GM18858 (cell line): Measurements from ENCODE around the gene RRP12.
"Not testable (repeated sequence)": the region's sequence is repeated elsewhere in the genome, so short reads cannot be mapped to it uniquely, and the experiment has no call there.

Experiments
- ATAC-seq: cut with Tn5 transposase; IDR thresholded peaks from one replicate; pipeline ENCODE4 v1.9.1; 2021; ENCODE audit not compliant: unreplicated experiment

Gene RRP12

DNA sequence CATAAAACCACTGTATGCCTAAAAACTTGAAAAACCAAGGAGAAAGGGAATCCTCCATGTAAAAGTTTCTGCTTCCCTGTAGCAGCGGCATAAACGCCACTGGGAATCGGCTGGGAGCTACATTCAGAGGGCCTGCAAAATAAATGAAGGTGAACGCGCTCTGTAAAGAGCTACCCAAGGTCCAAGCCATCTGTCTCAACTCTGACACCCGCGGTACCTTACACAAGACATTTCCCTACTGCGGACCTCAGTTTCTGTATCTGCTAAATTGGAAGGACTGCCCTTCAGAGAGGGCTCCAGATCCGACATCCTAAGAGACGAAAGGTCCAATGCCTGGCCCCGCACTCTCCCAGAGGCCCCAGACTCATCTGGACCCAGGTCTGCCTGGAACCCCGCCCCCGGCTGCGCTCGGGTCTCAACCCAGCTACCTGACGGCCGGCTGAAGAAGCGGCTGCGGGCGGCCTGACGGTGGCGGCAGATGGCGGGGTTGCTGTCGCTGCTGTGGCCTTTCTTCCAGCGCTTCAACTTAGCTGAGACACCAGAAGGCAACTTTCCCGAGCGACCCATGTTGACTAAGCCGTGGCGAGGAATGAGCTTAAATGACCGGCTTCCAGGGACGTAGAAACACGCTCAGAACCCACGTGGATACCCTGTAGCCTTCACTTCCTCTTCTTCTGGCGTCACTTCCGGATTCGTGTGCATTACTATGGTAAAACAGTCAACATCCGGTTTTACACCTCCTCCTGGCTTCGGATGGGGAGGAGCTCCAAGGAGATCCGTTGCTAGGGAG, at the start of gene RRP12:
Gene RRP12 (minus strand): TSS at position 676 of the 790 bp plus-strand sequence. CDS start 109 bp downstream, at position 567.
- peak; percentile 90 for ATAC-seq

- no peak for ATAC-seq
Measured at GRCh38 chr10:97450828-97451227, 49.7 kb upstream of the RRP12 start.

DNA sequence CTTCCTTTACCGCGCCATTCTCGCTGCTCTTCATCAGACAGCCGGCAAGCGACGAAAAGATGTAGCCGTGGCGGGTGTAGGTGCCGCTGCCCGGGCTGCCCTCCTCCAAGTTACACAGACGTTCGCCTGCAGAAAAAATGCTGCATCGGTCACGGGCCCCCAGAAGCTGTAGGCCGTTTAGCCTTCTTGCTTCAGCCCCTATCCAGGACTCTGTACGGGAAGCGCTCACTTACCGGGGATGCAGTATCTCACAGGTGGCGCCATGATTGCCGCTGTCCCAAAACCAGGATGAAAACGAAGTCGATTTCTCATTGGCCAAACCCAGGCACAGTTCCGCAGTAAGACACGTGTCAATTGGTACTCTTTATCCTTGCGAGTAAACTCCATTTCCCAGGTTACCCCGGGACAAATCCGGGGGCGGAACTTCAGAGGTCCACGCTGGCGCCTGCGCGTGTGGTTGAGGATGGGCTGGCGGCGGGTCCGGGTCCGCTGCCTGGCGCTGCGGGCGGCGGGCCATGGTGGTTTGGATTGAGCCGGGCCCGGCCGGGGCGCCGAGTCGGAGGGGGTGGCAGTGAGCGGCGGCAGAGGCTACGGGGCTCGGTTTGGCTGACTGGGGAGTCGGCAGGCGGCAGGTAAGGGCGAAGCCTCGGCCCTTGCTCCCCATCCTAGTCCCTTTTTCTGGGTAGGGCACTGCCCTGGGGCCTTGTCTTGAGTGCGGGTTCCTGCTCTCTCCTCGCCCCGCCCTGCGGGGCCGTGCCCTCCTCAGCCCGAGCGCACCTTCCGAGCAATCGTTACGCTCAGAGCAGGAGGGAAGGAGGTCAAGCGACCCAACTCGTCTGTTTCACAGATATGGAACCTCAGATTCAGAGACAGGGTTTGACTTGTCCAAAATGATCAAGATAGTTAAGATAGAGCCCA, 44.8 kb upstream of the RRP12 start, which contains the start of the genes EXOSC1 and ZDHHC16:
Gene EXOSC1 (minus strand): TSS at position 285 of the 918 bp plus-strand sequence. CDS start 21 bp downstream, at position 264.
Gene ZDHHC16 (plus strand): TSS at position 454 of the 918 bp plus-strand sequence. CDS start 5,501 bp downstream, outside the sequence.
- peak; percentile 90 for ATAC-seq

DNA sequence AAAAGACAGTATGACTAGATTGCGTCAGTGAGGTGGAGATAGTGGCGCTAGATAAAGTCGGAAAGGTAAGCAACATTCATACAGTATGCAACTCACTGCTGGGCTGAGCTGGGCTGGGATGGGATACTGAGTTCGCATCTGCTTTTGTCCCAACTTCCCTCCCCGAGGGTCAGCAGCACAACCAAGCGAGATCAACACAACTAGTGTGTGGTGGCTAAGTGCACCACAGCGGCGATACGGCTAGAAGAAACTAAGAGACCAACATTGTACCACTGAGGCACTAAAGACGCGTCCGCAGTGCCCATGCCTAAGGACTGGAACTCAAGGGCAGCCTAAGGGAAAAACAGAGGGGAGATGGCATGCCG, 44.2 kb upstream of the RRP12 start:
- no peak for ATAC-seq

GRCh38 chr10:97444212-97444611, 43.1 kb upstream of the RRP12 start:
- no peak for ATAC-seq

GRCh38 chr10:97442277-97442676, 41.1 kb upstream of the RRP12 start:
- ATAC-seq: no peak

DNA sequence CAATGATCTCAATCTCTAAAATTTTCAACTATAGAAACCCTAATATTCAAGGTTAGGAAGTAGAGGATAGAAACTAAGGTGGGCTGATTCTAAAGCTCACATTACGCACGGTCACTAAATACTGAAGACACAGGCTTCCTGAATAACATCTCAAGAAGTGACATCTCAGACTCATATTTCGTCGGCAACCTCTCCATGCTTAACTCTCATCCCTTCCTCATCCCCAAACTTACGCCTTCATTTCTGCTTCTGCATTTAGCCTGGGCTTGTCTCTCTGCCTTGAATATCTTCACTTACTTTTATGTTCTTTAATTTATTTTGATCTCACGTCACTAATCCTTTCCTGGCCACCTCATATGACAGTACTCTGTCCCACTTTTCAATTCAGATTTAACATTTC, 34.1 kb upstream of the RRP12 start:
- no peak for ATAC-seq

DNA sequence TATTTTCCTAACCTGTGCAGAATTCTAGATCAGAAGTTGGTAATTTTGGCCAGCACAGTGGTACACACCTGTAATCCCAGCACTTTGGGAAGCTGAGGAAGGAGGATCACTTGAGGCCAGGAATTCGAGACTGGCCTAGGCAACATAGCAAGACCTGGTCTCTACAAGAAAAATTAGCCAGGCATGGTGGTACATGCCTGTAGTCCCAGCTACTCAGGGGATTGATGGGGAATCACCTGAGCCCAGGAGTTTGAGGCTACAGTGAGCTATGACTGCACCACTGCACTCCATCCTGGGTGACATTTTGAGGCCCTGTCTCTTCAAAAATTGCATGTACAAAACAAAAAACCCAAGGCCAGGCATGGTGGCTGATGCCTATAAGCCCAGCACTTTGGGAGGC, 33.4 kb upstream of the RRP12 start:
- no peak for ATAC-seq

DNA sequence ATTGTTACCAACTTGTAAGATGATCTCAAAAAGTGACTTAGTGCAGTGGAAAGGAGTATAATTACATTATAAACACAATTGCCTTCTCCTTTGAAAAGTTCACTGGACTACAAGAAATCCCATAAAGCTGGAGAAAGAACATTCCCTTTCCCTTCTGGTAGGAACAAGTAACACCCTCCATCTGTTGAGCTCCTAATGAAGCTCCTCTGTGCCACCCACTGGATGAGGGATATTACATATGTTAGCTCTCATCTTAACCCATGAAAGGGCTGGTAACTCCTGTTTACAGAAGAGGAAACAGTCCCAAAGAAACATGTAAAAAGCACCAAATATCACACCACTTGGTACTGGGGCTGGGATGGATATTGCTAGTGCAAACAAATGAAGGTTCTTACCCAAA, 32.9 kb upstream of the RRP12 start:
- ATAC-seq: no peak

- no peak for ATAC-seq
Measured at GRCh38 chr10:97428572-97428981, 27.4 kb upstream of the RRP12 start.

DNA sequence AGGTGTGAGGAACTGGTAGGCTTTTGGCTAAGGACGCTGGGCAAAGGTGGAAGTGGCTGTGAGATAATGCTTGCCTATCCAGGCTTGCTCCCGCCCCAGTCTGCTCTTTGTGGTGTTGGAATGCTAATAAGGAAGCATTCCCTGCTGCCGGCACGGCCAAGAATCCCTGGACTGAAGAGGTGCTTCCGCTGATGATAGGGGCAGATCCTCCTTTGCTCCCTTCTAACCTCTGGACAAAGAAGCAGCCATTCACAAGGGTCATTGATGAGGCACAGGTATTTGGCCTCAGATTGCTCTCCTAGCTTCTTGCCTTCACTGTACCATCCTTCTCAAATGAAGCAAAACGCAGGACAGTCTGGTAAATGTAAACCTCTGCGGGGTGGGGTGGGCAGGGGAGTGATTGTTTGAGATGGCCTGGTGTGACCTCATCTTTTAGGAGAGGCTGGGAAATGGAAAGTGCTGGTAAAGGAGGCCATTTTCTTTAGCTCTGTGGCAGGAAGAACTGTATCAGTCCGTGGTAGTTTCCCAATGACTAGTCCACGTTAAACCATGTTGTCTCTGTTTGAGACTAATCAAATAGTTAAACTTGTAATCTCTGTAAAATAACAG, 26.5 kb upstream of the RRP12 start:
- no peak for ATAC-seq

- ATAC-seq: no peak
Measured at GRCh38 chr10:97426776-97427570, 25.8 kb upstream of the RRP12 start.

DNA sequence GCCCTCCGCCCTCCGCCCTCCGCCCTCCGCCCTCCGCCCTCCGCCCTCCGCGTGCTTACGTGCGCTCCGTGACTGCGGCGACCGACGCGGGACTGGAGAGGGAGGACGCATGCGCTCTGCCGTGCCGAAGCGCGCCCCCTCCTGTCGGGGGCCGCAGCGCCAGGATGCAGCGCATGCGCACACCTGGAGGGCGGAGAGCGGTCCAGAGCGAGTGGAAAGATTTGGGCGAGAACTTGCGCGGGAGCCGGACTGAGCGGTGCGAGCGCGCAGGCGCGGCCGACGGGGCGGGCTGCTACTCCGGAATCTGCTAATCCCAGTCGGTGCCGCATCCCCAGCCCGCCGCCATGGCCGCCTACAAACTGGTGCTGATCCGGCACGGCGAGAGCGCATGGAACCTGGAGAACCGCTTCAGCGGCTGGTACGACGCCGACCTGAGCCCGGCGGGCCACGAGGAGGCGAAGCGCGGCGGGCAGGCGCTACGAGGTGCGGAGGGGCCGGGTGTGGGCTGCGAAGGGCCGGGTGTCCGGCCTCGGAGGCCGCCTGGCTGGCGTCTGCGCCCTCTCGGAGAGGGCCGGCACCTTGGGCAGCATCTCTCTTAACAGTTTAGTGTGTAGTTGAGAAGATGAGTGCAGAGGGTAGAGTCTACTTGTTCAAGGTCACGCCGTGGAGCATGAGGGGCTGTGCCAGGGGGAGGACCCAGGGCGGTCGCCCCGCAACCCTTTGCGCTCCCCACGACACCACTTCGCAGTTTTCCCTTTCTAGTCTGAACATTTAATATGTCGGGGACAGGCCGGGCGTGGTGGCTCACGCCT, 25.0 kb upstream of the RRP12 start, which contains the start of gene PGAM1:
Gene PGAM1 (plus strand): TSS at position 228 of the 812 bp plus-strand sequence. CDS start 117 bp downstream, at position 345.
- ATAC-seq: peak; percentile 75

DNA sequence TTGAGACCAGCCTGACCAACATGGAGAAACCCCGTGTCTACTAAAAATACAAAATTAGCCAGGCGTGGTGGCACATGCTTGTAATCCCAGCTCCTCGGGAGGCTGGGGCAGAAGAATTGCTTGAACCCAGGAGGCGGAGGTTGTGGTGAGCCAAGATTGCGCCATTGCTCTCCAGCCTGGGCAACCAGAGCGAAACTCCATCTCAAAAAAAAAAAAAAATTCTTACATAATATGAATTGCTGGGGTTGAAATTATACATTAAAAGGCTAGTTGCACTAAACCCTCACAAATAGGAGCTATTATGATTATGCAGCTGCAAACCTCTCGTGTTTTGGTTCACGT, 22.6 kb upstream of the RRP12 start:
- not testable (repeated sequence) for ATAC-seq

GRCh38 chr10:97416565-97416964, 15.4 kb upstream of the RRP12 start:
- ATAC-seq: no peak

- ATAC-seq: no peak
Measured at GRCh38 chr10:97412891-97413304, 11.8 kb upstream of the RRP12 start.

DNA sequence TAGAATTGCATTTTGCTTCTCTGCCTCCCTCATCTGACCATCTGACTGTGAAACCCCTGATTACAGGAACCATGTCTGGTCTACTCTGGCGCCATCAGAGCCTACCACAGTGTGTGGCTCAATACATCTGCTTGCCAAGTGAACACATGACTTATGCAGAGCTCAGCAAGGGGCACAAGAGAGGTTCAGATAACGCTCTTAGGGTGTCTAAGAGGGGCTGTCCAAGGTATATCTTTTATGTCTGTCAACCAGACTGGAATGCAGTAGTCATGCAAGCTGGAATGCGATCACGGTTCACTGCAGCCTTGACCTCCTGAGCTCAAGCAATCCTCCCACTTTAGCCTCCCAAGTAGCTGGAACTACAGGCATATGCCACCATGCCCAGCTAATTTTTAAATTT, 10.3 kb upstream of the RRP12 start:
- no peak for ATAC-seq

- no peak for ATAC-seq
Measured at GRCh38 chr10:97408496-97408992, 7.4 kb upstream of the RRP12 start.

GRCh38 chr10:97407952-97408248, 6.8 kb upstream of the RRP12 start:
- ATAC-seq: no peak
